ENCODE results near the gene ALMS1.

DNA sequence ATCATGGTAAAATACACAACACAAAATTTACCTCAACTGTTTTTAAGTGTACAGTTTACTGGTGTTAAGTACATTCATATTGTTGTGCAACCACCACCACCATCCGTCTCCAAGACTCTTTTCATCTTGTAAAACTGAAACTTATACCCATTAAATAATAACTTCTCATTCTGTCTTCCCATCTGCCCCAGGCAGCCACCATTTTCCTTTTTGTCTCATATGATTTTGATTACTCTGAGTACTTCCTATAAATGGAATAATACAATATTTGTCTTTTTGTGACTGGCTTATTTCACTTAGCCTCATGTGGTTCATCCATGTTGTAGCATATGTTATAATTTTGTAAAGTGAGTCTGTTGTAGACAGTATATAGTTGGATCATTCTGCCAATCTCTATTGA is 82.7 kb downstream of the ALMS1 start:
- TF ChIP-seq, protein P1, sequence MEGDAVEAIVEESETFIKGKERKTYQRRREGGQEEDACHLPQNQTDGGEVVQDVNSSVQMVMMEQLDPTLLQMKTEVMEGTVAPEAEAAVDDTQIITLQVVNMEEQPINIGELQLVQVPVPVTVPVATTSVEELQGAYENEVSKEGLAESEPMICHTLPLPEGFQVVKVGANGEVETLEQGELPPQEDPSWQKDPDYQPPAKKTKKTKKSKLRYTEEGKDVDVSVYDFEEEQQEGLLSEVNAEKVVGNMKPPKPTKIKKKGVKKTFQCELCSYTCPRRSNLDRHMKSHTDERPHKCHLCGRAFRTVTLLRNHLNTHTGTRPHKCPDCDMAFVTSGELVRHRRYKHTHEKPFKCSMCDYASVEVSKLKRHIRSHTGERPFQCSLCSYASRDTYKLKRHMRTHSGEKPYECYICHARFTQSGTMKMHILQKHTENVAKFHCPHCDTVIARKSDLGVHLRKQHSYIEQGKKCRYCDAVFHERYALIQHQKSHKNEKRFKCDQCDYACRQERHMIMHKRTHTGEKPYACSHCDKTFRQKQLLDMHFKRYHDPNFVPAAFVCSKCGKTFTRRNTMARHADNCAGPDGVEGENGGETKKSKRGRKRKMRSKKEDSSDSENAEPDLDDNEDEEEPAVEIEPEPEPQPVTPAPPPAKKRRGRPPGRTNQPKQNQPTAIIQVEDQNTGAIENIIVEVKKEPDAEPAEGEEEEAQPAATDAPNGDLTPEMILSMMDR (IDR thresholded peaks at IDR 0.05) = no peak
- no peak for TF ChIP-seq POLR2A (IDR thresholded peaks at IDR 0.05)
